GM20000 (cell line): Measurements from ENCODE around the gene ZCCHC14.
"Not testable (repeated sequence)": the region's sequence is repeated elsewhere in the genome, so short reads cannot be mapped to it uniquely, and the experiment has no call there.

ENCODE experiments used
- DNase-seq: peaks from one replicate; pipeline ENCODE4 v3.0.0; 2012; ENCODE audit warnings: low spot score
- TF ChIP-seq, protein P1 (sequence below): IDR thresholded peaks from 2 replicates; pipeline ENCODE4 v1.5.1; 2012; ENCODE audit warnings: mild to moderate bottlenecking, control low read depth; ENCODE audit errors: extremely low read depth, missing control alignments

The ZCCHC14 gene

GRCh38 chr16:87391324-87391949 is 101.4 kb downstream of the ZCCHC14 start:
- TF ChIP-seq, protein P1, sequence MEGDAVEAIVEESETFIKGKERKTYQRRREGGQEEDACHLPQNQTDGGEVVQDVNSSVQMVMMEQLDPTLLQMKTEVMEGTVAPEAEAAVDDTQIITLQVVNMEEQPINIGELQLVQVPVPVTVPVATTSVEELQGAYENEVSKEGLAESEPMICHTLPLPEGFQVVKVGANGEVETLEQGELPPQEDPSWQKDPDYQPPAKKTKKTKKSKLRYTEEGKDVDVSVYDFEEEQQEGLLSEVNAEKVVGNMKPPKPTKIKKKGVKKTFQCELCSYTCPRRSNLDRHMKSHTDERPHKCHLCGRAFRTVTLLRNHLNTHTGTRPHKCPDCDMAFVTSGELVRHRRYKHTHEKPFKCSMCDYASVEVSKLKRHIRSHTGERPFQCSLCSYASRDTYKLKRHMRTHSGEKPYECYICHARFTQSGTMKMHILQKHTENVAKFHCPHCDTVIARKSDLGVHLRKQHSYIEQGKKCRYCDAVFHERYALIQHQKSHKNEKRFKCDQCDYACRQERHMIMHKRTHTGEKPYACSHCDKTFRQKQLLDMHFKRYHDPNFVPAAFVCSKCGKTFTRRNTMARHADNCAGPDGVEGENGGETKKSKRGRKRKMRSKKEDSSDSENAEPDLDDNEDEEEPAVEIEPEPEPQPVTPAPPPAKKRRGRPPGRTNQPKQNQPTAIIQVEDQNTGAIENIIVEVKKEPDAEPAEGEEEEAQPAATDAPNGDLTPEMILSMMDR: no peak
- DNase-seq: no peak

- TF ChIP-seq, protein P1: no peak
- no peak for DNase-seq
These were observed 102.0 kb downstream of the ZCCHC14 start for GRCh38 chr16:87390641-87391323.

DNA sequence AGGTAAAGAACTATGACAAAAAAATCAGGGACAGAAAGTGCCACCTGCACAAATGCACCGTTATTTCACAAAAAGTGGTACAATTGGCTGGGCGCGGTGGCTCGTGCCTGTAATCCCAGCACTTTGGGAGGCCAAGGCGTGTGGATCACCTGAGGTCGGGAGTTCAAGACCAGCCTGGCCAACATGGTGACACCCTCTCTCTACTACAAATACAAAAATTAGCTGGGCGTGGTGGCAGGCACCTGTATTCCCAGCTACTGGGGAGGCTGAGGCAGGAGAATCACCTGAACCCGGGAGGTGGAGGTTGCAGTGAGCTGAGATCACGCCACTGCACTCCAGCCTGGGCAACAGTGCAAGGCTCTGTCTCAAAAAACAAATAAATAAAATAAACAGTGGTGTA is 102.9 kb downstream of the ZCCHC14 start:
- DNase-seq: not testable (repeated sequence)

DNA sequence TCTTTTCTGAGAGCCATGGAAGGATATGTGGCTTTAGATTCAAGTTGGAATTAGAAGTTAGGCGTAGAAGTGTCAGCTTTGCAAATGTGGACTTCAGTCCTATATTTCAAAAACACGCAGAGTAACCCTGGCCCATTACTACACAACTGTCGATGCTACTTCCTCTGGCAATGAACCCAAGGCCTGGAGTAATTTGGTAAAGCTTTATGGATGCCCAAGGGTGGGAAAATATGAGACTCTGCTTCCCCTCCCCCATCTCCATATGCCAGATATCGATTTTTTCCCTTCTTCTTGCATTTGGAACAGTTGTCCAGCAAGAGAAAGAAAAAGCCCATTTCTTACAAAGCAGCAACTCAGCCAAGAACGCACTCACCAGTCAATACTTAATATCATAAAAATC is 103.6 kb downstream of the ZCCHC14 start:
- TF ChIP-seq, protein P1: no peak
- DNase-seq: no peak

DNA sequence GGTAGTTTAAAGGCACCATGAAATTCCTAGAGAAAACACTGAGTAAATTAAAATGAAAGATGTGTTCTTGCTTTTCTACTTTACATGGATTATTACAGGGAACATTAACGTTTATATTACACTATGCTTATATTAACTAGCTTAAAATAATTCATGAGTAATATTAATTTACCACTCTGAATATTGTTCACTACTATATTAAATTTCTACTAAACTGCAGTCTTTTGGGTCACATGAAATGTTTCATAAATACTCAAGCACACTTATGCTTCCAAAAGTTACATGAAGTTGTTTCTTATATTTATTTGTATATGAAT is 104.0 kb downstream of the ZCCHC14 start:
- no peak for DNase-seq
- TF ChIP-seq, protein P1: no peak

GRCh38 chr16:87387942-87388817 is 104.6 kb downstream of the ZCCHC14 start:
- TF ChIP-seq, protein P1: no peak
- DNase-seq: peak; percentile 90

DNA sequence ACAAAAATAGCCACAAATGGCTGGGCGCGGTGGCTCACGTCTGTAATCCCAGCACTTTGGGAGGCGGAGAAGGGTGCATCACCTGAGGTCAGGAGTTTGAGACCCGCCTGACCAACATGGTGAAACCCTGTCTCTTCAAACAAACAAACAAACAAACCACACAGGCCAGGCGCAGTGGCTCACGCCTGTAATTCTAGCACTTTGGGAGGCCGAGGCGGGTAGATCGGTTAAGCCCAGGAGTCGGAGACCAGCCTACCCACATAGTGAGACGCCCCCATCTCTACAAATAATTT is 108.0 kb downstream of the ZCCHC14 start:
- DNase-seq: not testable (repeated sequence)

GRCh38 chr16:87384162-87384874 is 108.5 kb downstream of the ZCCHC14 start:
- TF ChIP-seq, protein P1: no peak
- DNase-seq: peak; percentile 85
